ENCODE results near the gene TPSD1. TPM values are rescaled to one million over a fixed set of nuclear protein-coding genes. Genes with fewer than 3 reads are reported as not detected.

The TPSD1 gene
- total RNA-seq, 5 donors from 2014 or later (not counting 1 experiment from before 2014, with no cell fraction given), result 0.28 to 0.40 (median 0.31) TPM; not detected in 1

- Mint-ChIP-seq H3K4me3 (no peak overlapping the region), H3K27ac (no peak overlapping the region), H3K4me1 (peaks cover 0 to 2% (median 0%) of the 10 kb centered on the region in 3 donors), H3K27me3 (peaks cover 4 to 26% of the 10 kb centered on the region in 2 donors), H3K9me3 (no peaks in the 10 kb centered on the region), H3K36me3 (no peaks in the 10 kb centered on the region)
- DNase-seq, result no peak
- WGBS (ENCODE audit: insufficient coverage), result 48% methylated on average over 17 of the region's 17 CpGs
- ATAC-seq (replicated peaks in 1 of 4), result no peak
- H3K9me3 ChIP-seq, result no peaks in the 10 kb centered on the region
- H3K27me3 ChIP-seq (replicated peaks in 1 of 2; ENCODE audit: control insufficient read depth in 2 of 2, extremely low read depth in 1 of 2, insufficient read depth in 2 of 2, low read length in 1 of 2), result peaks cover 5 to 65% of the 10 kb centered on the region in 2 experiments
- POLR2A ChIA-PET, result no interaction called here
- H3K36me3 ChIP-seq (ENCODE audit: control insufficient read depth in 2 of 2, extremely low read depth in 1 of 2, insufficient read depth in 1 of 2, low read length in 1 of 2), result no peaks in the 10 kb centered on the region
- no peak overlapping the region for H3K4me3 ChIP-seq (ENCODE audit: control insufficient read depth in 1 of 2, extremely low read depth in 1 of 2, low read length in 1 of 2)
- CTCF ChIA-PET, result no interaction called here
- H3K27ac ChIP-seq (ENCODE audit: low read length), result no peak overlapping the region
- H3K4me1 ChIP-seq (ENCODE audit: control insufficient read depth in 1 of 2, extremely low read depth in 1 of 2, insufficient read depth in 2 of 2, low read length in 2 of 2), result no peaks in the 10 kb centered on the region
Observed at GRCh38 chr16:1283296-1283695, 27.4 kb downstream of the TPSD1 start.

GRCh38 chr16:1283996-1284616 lies 28.2 kb downstream of the TPSD1 start:
- H3K4me3 Mint-ChIP-seq, result no peak overlapping the region
- no peak overlapping the region for H3K4me3 ChIP-seq (ENCODE audit: control insufficient read depth in 1 of 2, extremely low read depth in 1 of 2, low read length in 1 of 2)
- H3K36me3 Mint-ChIP-seq, result no peaks in the 10 kb centered on the region
- no peaks in the 10 kb centered on the region for H3K9me3 ChIP-seq
- H3K4me1 Mint-ChIP-seq, result peaks cover 0 to 2% (median 0%) of the 10 kb centered on the region in 3 donors
- 84% methylated on average over 12 of the region's 16 CpGs for WGBS (ENCODE audit: insufficient coverage)
- H3K36me3 ChIP-seq (ENCODE audit: control insufficient read depth in 2 of 2, extremely low read depth in 1 of 2, insufficient read depth in 1 of 2, low read length in 1 of 2), result no peaks in the 10 kb centered on the region
- ChIA-PET POLR2A (no interaction called here), CTCF (no interaction called here)
- peaks cover 5 to 66% of the 10 kb centered on the region in 2 experiments for H3K27me3 ChIP-seq (replicated peaks in 1 of 2; ENCODE audit: control insufficient read depth in 2 of 2, extremely low read depth in 1 of 2, insufficient read depth in 2 of 2, low read length in 1 of 2)
- H3K27ac ChIP-seq (ENCODE audit: low read length), result no peak overlapping the region
- DNase-seq (no peak), ATAC-seq (replicated peaks in 1 of 4) (no peak)
- no peaks in the 10 kb centered on the region for H3K9me3 Mint-ChIP-seq
- peaks cover 4 to 32% of the 10 kb centered on the region in 2 donors for H3K27me3 Mint-ChIP-seq
- H3K4me1 ChIP-seq (ENCODE audit: control insufficient read depth in 1 of 2, extremely low read depth in 1 of 2, insufficient read depth in 2 of 2, low read length in 2 of 2), result peaks cover 0 to 4% of the 10 kb centered on the region in 2 experiments
- no peak overlapping the region for H3K27ac Mint-ChIP-seq

DNA sequence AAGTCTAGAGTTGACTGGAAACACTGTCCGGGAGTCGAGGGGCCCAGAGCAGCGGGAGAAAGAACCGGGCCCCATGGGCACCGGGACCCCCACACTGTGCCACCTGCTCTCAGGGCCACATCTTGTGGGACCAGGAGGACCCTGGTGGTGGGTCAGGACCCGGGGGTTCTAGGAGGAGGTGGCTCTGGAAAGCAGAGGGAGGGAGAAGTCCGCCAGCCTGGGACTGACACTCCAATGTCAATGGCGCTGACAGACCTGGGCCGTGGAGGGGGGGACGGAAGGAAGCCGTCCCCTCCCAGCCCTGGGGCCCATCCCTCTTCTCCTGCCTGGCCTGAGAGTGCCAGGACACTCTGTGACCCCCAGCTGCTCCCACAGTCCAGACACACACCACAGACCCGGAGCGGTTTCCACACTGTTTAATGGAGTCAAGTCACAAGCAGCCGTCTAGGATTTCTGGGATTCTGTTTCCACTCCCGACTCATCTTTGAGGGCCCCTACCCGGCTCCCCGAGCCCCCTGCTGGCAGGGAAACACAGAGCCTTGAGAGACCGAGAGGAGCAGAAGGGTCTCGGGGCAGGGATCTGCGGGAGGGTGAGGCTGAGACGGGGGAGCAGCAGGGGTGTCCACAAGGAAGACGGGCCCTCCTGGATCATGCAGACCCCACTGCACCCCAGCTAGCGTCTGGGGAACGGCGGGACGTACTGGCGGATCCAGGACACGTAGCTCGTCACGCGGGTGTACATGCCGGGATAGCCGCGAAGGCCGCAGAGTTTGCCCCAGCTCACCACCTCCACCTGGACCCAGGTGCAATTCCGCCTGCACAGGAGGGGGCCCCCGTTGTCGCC lies 30.0 kb downstream of the TPSD1 start:
- H3K9me3 ChIP-seq, result no peaks in the 10 kb centered on the region
- H3K4me3 ChIP-seq (ENCODE audit: control insufficient read depth in 1 of 2, extremely low read depth in 1 of 2, low read length in 1 of 2), result no peak overlapping the region
- Mint-ChIP-seq H3K27ac (no peak overlapping the region), H3K27me3 (peaks cover 9 to 45% of the 10 kb centered on the region in 2 donors), H3K4me1 (peaks cover 0 to 2% (median 0%) of the 10 kb centered on the region in 3 donors), H3K9me3 (no peaks in the 10 kb centered on the region), H3K4me3 (no peak overlapping the region), H3K36me3 (no peaks in the 10 kb centered on the region)
- ChIA-PET POLR2A (no interaction called here), CTCF (no interaction called here)
- no peak overlapping the region for H3K27ac ChIP-seq (ENCODE audit: low read length)
- H3K4me1 ChIP-seq (ENCODE audit: control insufficient read depth in 1 of 2, extremely low read depth in 1 of 2, insufficient read depth in 2 of 2, low read length in 2 of 2), result peaks cover 0 to 10% of the 10 kb centered on the region in 2 experiments
- ATAC-seq (replicated peaks in 1 of 4) (no peak), DNase-seq (no peak)
- H3K36me3 ChIP-seq (ENCODE audit: control insufficient read depth in 2 of 2, extremely low read depth in 1 of 2, insufficient read depth in 1 of 2, low read length in 1 of 2), result no peaks in the 10 kb centered on the region
- WGBS (ENCODE audit: insufficient coverage), result 65% methylated on average over 23 of the region's 38 CpGs
- peaks cover 5 to 70% of the 10 kb centered on the region in 2 experiments for H3K27me3 ChIP-seq (replicated peaks in 1 of 2; ENCODE audit: control insufficient read depth in 2 of 2, extremely low read depth in 1 of 2, insufficient read depth in 2 of 2, low read length in 1 of 2)

DNA sequence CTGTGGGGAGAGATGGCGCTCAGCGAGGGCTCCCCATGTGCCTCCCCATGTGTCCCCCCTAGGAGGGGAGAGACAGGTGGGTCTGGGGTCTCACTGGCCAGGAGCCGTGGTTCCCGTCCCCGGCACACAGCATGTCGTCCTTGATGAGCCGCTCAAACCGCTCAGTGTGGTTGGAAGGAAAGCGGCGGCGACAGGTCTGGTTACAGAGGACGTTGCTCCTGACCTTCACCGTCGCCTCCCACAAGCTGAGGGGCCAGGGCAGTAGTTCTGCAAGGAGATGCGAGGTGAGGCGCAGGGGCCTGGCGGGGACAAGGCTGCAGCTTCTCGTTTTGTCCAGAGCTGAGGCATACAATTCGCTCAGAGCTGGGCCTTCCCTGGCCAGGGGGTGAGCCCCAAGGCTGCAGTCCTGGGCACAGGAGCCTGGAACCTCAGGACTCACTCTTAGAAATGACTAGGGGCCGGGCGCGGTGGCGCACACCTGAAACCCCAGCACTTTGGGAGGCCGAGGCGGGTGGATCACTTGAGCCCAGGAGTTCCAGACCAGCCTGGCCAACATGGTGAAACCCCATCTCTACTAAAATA lies 30.7 kb downstream of the TPSD1 start:
- Histone ChIP-seq H3K9me3 (no peaks in the 10 kb centered on the region), H3K36me3 (ENCODE audit: control insufficient read depth in 2 of 2, extremely low read depth in 1 of 2, insufficient read depth in 1 of 2, low read length in 1 of 2) (no peaks in the 10 kb centered on the region), H3K27ac (ENCODE audit: low read length) (no peak overlapping the region), H3K4me3 (ENCODE audit: control insufficient read depth in 1 of 2, extremely low read depth in 1 of 2, low read length in 1 of 2) (no peak overlapping the region), H3K27me3 (replicated peaks in 1 of 2; ENCODE audit: control insufficient read depth in 2 of 2, extremely low read depth in 1 of 2, insufficient read depth in 2 of 2, low read length in 1 of 2) (peaks cover 5 to 73% of the 10 kb centered on the region in 2 experiments), H3K4me1 (ENCODE audit: control insufficient read depth in 1 of 2, extremely low read depth in 1 of 2, insufficient read depth in 2 of 2, low read length in 2 of 2) (peaks cover 0 to 10% of the 10 kb centered on the region in 2 experiments)
- ChIA-PET POLR2A (no interaction called here), CTCF (no interaction called here)
- H3K27me3 Mint-ChIP-seq, result peaks cover 12 to 50% of the 10 kb centered on the region in 2 donors
- 74% methylated on average over 17 of the region's 25 CpGs for WGBS (ENCODE audit: insufficient coverage)
- ATAC-seq (replicated peaks in 1 of 4), result no peak
- no peak for DNase-seq
- no peak overlapping the region for H3K27ac Mint-ChIP-seq
- peaks cover 0 to 2% (median 0%) of the 10 kb centered on the region in 3 donors for H3K4me1 Mint-ChIP-seq
- no peaks in the 10 kb centered on the region for H3K9me3 Mint-ChIP-seq
- no peaks in the 10 kb centered on the region for H3K36me3 Mint-ChIP-seq
- H3K4me3 Mint-ChIP-seq, result no peak overlapping the region

DNA sequence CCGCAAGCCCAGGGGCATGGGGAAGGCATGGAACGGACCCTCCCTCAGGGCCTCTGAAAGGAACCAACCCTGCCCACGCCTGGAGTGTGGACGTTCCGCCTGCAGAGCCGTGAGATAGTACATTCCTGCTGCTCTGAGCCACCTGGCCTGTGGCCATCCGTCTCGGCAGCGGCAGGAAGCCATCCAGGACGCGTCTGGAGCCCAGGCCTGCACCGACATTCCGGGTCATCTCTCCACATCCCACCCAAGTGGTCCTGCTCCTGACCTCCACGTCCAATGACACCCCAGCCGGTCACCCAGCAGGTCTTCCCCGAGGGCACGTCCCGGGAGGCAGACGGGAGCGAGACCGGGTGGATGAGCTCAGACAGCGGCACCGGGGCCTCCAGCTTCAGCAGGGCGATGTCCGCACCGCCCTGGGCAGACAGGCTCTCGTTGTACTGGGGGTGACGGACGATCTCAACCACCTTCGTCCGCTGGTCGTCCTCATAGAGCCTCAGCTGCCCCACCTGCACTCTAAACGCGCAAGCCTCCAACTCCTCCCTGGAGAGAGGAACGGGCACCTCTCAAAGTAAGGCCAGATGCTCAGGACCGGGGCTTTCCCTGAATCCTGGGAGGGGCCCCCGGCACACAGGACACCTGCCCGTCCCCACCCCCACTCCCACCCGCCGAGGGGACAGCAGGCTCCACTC lies 32.3 kb downstream of the TPSD1 start:
- ChIA-PET POLR2A (interaction anchor here in 1 of 2 donors (0.7 kb wide), 1 partner anchor 8 kb away, joined by 3 read pairs; no protein-coding TSS in a partner anchor), CTCF (no interaction called here)
- no peaks in the 10 kb centered on the region for H3K9me3 Mint-ChIP-seq
- H3K36me3 Mint-ChIP-seq, result no peaks in the 10 kb centered on the region
- Histone ChIP-seq H3K36me3 (ENCODE audit: control insufficient read depth in 2 of 2, extremely low read depth in 1 of 2, insufficient read depth in 1 of 2, low read length in 1 of 2) (no peaks in the 10 kb centered on the region), H3K4me1 (ENCODE audit: control insufficient read depth in 1 of 2, extremely low read depth in 1 of 2, insufficient read depth in 2 of 2, low read length in 2 of 2) (peaks cover 0 to 10% of the 10 kb centered on the region in 2 experiments), H3K9me3 (no peaks in the 10 kb centered on the region), H3K27me3 (replicated peaks in 1 of 2; ENCODE audit: control insufficient read depth in 2 of 2, extremely low read depth in 1 of 2, insufficient read depth in 2 of 2, low read length in 1 of 2) (peaks cover 5 to 81% of the 10 kb centered on the region in 2 experiments), H3K4me3 (ENCODE audit: control insufficient read depth in 1 of 2, extremely low read depth in 1 of 2, low read length in 1 of 2) (no peak overlapping the region), H3K27ac (ENCODE audit: low read length) (no peak overlapping the region)
- no peak for DNase-seq
- WGBS (ENCODE audit: insufficient coverage), result 72% methylated on average over 24 of the region's 40 CpGs
- peaks cover 0 to 2% (median 0%) of the 10 kb centered on the region in 3 donors for H3K4me1 Mint-ChIP-seq
- peaks cover 18 to 59% of the 10 kb centered on the region in 2 donors for H3K27me3 Mint-ChIP-seq
- no peak overlapping the region for H3K27ac Mint-ChIP-seq
- no peak overlapping the region for H3K4me3 Mint-ChIP-seq
- ATAC-seq (replicated peaks in 1 of 4), result no peak
